Activated T-cell treated with anti-CD3 and anti-CD28 coated beads for 1 hour (primary cell): Measurements from ENCODE around the gene TFDP2.
A peak's percentile ranks its signal among the peaks of the same experiment; 100 is the strongest.
"Not testable (repeated sequence)": the region's sequence is repeated elsewhere in the genome, so short reads cannot be mapped to it uniquely, and the experiment has no call there.

Experiments used
- DNase-seq: peaks from one replicate; pipeline ENCODE4 v3.0.0-alpha.2; 2020; ENCODE audit warnings: low read depth

TFDP2 gene, protein sequence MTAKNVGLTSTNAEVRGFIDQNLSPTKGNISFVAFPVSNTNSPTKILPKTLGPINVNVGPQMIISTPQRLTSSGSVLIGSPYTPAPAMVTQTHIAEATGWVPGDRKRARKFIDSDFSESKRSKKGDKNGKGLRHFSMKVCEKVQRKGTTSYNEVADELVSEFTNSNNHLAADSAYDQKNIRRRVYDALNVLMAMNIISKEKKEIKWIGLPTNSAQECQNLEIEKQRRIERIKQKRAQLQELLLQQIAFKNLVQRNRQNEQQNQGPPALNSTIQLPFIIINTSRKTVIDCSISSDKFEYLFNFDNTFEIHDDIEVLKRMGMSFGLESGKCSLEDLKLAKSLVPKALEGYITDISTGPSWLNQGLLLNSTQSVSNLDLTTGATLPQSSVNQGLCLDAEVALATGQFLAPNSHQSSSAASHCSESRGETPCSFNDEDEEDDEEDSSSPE

DNA sequence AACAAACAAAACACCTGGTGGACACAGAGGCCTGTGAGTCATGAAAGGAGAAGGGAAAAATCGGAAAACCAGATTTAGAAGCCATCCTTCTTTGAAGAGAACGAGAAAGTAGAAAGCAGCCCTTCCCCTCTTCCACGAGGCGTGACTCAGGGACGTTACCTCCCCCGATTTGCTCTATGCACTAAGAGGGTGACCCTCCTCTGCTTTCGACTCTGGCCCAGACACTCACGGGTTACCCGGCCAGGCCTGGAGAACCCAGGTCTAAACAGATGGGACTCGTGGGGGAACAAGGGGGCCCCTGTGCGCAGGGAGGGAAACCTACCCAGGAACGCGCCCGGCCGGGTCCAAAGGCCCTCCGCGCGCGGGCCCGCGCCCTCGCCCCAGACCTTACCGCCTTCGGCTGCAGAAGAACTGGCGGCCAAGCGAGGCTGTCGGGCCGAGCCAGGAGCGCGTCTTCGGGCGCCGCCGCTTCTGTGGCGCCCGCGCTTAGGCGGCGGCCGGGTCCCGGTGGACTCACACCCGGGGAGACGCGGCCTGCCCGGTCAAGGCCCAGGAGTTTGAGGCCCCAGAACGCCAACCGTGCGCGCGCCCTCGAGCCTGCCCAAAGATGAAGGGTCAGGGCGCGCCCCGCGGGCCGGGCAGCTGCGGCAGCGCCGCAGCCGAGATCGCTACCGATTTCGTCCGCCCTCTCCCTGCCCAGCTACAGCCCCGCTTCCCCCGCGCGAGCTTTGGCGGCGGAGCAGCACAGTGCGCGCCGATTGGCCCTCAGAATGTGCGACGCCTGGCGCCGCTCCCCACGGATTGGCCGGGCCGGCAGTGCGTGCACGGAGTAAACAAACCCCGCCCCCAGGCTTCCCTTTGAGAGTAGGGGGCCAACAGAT lies at the start of gene TFDP2:
TSS of gene TFDP2 (minus strand) at position 753 of the 881 bp plus-strand sequence. CDS start 47,795 bp downstream, outside the sequence.
- DNase-seq: peak; percentile 75

DNA sequence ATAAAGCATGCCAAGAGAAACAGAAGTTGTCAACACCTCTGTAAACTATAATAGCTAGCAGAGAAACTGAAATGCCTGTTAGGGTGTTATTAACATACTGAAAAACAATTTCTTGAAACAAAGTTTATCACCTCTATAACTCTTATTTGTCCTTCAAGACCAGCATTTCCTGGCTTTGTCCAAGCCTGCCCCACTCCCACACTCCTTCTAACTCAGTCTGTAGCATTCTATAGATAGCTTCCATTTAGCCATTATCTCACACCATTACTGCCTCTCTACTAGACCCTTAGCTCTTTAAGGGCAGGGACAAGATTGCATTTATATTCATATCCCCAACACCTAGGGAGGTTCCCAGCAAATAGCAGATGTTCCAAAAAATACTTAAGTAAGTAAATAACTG lies 39.5 kb upstream of the TFDP2 start:
- DNase-seq: no peak

DNA sequence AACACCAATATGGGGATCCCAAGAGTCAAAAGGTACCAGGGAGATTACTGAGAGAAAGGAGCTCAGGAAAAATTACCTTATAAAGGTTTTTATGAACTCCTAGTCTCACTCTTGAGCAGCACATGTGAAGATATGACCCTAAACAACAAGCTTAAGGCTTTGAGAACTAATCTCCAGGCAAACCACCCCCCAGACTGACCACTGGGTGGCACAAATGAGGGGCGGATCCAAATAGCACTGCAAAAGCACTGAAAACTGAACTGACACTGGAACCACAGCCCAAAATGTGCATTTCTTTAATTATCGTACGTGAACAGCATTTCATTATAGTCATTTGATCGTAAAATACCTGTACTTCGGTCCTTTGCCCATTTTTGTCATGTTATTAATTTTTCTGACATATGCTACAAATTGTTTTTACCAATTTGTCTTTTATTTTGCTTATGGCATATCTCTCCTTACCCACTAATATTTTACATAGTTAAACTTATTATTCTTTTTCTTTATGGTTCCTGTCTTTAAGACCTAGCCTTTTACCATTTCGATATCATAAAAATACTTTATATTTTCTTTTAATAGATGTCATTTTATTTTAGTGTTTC lies 31.5 kb upstream of the TFDP2 start:
- DNase-seq: peak; percentile 2

DNA sequence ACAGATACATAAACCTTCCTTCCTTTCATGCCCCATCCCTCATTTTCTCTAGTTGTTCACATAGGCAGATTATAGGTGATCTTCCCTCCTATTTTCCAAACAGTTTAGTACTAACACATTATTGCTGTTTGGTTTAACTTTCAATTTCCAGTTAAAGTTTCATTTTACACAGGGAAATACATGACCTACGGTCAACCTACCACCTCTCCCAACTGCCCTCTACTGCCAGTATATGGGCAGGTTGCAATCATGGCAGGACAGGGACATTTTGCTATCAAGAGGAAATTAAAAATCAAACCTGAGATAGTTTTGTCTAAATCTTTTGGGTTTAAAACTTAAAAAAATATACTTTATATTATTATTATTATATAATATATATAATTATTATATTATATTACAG lies 26.1 kb upstream of the TFDP2 start:
- no peak for DNase-seq

DNA sequence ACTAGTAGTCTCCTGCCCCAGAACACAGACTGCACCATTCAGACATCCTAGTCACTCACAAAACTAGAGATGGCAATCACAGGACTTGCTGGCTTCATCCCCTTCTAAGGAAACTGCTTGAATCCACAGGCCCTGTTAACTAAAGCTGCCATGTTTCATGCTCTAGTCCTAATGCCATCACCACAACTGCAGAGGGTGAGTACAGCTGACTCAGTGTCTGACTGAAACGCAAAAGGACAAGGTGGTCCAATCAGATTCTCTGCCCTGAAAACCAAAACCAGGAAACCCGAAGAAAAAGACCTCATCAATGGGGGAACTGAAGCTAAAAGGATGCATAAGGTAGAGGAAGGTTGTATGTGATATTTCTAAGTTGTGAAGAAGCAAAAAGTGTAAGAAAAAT lies 25.2 kb upstream of the TFDP2 start:
- no peak for DNase-seq

DNA sequence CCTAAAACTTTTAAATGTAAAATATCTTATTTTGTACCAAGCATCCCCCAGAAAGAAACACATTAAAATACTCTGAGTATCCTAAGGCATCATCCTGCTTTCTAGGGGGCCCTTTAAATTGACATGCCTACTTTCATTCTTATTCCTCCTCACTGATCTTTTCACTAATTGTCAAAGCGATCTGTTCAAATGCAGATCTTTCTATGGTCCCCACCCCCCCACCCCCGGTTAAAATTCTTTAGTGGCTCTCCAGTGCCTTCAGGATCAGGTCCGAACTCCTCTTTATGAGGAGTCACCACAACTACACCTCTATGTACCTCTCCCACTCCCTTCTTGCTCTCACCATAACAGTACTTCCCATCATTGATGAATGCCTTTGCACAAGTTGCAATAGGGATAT lies 19.2 kb upstream of the TFDP2 start:
- DNase-seq: no peak

DNA sequence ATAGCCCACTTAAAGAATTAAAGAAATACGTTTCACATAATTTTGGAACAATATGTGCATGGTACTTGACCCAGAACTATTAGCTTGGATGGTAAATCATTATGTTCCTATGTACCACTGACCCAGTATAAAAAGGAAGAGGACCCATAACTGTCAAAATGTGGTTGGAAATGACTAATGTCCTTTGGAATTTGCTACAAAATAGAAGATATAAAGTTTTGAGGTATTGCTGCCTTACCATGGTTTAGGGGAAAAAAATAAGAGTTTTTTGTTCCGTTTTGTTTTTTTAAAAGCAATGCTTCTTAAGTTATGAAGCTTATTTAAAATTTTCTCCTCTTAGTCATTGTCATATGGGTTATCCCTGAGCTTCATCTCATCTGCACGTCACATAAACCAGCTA lies 15.8 kb upstream of the TFDP2 start:
- DNase-seq: no peak

DNA sequence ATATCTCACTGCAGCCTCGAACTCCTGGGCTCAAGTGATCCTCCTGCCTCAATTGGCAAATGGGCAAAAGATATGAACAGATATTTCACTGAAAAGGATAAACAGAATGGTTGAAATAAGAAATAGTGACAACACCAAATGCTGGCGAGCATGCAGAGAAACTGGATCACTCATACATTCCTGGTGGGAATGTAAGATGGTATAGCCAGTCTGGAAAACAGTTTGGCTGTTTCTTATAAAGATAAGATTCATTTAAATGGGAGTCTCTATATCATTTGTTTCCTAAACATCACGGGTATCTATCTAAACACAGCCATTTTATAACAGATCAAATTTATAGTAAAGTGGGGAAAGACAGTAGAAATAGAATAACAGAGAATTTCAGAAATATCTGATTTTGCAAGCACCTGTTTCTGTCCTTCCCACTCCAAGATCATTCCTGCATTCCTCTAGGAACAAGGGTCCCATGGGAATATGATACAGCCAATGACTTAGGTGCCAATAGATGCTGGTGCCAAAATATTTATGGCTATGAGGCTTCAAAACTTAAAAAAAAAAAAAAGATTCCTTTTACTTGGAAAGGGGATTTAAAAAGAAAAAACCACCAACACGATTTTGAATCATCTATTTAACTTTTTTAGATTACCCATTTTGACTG lies 9.9 kb upstream of the TFDP2 start:
- DNase-seq: no peak

DNA sequence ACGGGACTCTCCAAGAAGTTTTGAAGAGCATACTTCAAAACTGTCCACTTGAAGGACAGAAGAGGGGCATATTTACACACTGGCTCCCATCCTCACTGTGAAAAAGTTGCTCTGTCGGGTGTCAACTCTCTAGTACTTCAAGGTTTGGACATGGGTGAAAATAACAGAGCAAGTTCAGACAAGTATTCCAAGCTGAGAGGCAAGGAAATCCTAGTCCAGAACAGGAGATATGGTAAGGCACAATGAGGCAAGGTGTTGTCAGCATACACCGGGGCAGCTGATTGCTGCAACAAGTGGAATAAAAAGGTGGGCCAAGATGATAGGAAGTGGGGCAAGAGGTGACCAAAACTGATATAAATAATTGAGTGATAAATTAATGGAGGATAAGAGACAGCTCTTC lies 4.8 kb upstream of the TFDP2 start:
- DNase-seq: no peak

DNA sequence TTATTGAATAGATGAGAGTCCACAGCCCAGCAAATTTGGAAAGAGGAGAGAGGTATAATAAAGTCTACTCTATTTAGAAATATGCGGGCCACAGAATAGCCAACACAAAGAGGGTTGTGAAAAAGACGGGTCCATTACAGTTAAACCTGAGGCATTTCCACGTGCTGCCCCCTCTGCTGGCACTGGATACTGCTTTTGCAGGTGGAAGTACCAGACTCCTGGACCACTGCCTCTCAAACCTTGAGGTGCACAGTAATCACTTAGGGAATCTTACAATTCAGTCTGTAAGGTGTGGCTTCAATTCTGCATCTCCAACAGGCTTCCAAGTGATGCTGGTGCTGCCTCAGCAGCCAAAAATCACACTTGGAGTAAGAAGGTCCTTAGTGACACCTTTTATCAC lies 3.0 kb upstream of the TFDP2 start:
- no peak for DNase-seq

DNA sequence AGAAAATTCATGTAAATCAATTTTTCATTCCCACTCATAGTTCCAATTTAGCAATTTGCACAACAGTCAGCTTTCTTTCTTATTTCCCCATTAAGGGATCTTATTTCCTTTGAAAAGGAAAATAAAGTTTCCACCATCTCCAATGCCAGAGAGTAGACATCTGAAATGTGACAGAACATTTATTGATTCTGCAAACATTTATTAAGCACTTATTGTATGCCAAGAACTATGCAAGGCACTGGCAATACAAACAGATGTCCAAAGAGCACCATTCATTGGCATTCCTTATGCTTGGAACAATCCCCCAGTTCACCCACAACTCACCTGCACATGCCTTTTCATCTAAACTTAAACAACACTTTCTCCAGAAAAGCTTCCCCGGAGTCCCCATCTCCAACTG lies 2.5 kb upstream of the TFDP2 start:
- no peak for DNase-seq

DNA sequence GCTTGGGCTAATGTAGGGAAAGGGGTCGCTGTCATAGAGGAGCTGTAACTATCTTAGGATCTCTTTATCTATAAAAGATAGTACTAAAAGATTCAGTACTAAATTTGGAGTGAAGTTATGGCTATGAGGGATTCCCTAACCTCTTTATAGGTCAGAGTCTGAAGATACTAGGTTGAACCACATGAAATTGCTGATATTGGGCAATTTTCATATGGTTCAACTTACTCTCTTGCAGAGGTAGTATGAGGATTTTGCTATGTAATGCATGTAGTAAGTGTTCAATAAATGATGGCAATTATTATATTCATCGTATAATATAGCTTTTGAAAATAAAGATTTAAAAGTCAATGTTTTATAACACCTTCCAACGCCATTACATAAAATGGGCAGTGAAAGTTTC lies 1.9 kb upstream of the TFDP2 start:
- no peak for DNase-seq

DNA sequence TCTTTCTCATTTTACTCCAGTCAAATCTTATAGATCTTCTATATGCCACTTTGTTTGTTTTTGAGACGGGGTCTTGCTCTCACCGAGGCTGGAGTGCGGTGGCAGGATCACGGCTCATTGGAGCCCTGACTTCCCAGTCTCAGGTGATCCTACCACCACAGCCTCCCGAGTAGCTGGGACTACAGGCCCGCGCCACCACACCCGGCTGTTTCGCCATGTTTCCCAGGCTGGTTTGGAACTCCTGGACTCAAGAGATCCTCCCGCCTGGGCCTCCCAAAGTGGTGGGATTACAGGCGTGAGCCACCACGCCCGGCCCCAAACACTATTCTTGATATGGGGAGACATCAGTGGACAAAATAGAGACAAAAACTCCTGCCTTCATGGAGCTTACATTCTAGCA lies 927 bp upstream of the TFDP2 start:
- no peak for DNase-seq

DNA sequence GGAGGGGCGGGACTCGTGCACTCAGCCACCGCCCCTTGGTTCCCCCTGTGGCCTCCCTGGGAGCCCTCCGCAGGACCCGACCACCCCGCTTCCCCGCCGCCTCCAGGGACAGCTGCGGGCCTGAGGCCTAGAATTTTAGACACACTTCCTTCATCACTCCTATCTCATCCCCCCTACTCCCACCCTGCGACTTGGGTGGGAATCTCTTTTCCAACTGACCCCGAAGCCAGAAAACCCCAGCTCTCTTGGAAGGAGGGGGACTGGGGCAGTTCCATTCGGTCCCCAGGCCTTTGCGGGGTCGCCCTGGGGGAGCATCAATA lies 289 bp upstream of the TFDP2 start:
- DNase-seq: no peak

DNA sequence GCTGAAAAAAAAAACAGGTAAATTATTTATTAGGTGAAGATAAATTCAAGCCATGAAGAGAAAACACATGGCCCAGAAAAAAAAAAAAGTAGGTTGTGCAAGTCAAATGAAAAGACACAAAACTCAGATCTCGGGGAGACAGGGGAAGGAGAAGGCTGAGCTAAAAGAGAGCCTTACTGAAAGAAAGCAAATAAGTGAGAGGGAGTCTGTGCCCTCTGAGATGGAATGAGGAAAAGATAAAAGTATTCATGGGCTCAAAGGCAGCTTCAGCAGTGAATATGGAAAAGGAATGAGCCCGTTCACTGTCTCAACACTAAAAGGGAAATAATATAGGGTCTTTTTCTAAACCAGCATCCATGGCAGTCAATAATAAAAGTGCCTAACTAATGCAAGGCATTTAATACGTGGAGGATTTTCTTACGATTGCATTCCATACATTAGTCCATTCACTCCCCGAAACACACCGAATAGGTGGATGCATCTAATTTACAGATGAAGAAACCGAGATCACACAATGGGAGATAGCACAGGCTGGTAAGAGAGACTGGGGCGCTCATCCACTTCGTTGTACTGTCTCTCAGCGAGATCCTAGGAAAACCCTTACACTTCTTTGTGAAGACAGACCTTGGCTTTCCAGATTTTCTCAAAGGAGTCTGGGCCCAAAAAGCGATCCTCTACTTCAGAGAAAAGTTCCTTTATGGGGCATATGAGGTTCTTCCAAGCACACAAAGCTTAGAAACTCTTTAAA lies 1.1 kb downstream of the TFDP2 start:
- DNase-seq: no peak

DNA sequence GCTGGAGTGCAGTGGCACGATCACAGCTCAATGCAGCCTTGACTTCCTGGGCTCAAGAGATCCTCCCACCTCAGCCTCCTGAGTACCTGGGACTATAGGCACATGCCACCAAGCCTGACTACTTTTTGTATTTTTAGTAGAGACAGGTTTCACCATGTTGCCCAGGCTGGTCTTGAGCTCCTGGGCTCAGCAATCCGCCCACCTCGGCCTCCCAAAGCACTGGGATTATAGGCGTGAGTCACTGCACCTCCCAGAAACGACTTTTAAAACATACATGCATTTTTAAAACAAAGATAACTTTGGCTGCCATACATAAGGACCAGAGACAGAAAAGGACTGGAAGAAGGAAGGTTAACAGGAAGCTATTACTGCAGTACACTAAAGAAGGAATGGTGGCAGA lies 4.8 kb downstream of the TFDP2 start:
- not testable (repeated sequence) for DNase-seq

DNA sequence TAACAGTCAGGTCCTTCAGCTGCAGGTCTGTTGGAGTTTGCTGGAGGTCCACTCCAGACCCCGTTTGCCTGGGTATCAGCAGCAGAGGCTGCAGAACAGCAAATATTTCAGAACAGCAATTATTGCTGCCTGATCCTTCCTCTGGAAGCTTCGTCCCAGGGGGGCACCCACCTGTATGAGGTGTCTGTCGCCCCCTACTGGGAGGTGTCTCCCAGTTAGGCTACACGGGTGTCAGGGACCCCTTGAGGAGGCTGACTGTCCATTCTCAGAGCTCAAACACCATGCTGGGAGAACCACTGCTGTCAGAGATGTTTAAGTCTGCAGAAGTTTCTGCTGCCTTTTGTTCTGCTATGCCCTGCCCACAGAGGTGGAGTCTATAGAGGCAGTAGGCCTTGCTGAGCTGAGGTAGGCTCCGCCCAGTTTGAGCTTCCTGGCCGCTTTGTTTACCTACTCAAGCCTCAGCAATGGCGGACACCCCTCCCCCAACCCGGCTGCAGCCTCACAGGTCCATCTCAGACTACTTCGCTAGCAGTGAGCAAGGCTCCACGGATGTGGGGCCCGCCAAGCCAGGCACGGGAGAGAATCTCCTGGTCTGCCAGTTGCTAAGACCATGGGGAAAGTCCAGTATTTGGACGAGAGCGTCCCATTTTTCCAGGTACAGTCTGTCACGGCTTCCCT lies 8.6 kb downstream of the TFDP2 start:
- not testable (repeated sequence) for DNase-seq

DNA sequence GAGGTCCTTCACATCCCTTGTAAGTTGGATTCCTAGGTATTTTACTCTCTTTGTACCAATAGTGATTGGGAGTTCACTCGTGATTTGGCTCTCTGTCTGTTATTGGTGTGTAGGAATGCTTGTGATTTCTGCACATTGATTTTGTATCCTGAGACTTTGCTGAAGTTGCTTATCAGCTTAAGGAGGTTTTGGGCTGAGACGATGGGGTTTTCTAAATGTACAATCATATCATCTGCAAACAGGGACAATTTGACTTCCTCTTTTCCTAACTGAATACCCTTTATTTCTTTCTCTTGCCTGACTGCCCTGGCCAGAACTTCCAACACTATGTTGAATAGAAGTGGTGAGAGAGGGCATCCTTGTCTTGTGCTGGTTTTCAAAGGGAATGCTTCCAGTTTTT lies 12.3 kb downstream of the TFDP2 start:
- not testable (repeated sequence) for DNase-seq

DNA sequence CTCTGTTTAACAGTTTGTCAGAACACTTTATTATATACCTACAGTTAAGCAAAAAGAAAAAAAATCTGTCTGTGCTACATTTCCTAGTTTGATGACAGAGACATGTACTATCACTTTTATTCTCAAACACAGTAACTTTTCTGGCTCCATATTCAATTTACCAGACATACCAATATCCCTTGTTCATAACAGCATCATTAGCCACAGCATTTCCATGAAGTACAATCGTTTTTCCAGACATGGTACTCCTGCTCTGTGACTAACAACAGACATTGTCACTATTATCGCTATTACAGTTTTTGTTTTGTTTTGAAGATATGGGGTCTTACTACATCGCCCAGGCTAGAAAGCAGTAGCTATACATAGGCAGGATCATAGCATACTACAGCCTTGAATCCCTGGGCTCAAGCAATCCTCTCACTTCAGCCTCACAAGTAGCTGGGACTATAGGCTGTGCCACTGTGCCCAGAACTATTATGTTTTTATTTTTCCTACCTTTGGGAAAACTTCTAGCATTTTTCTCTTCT lies 14.5 kb downstream of the TFDP2 start:
- no peak for DNase-seq

DNA sequence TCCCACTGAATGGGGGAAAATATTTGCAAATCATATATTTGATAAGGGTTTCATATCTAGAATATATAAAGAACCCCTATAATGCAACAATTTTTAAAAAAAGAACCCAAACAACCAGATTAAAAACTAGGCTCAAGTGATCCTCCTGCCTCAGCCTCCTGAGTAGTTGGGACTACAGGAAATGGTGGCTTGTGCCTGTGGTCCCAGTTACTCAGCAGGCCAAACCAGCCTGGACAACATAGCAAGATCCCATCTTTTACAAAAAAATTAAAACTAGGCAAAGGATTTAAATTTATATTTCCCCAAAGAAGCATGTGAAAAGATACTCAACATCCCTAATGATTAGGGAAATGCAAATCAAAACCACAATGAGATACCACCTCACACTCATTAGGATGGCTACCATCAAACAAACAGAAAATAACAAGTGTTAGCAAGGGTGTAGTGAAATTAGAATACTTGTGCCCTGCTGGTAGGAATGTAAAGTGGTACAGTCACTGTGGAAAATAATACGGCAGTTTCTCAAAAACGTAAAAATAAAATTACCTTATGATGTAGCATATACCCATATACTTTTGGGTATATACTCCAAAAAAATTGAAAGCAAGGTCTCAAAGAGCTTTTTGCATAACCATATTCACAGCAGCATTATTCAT lies 19.7 kb downstream of the TFDP2 start:
- DNase-seq: no peak
